Esophagus muscularis mucosa (tissue), 4 donors: ENCODE measurements around the gene DLK1.

Source experiments
- CTCF ChIP-seq, 3 experiments: fragments of 200-600 bp in 2 of 3; fragments of 450-650 bp in 1 of 3; sonication (generic) in 2 of 3; IDR thresholded peaks; one replicate each; pipeline ENCODE4 v1.5.1; 2017 to 2019; ENCODE audit warnings: antibody characterized with exemption in 3 of 3, mild to moderate bottlenecking in 2 of 3, moderate library complexity in 1 of 3
- EP300 ChIP-seq: sonication (generic); formaldehyde crosslinking; IDR thresholded peaks from one replicate; pipeline ENCODE4 v1.6.1; 2017; ENCODE audit warnings: antibody characterized with exemption
- POLR2AphosphoS5 ChIP-seq, 2 donors: sonication (generic); formaldehyde crosslinking; IDR thresholded peaks; one replicate each; pipeline ENCODE4 v1.6.1; 2017; ENCODE audit warnings: antibody characterized with exemption in 2 of 2

GRCh38 chr14:100780646-100781355, 54.1 kb downstream of the DLK1 start:
- TF ChIP-seq CTCF (IDR thresholded peaks at IDR 0.05) = no peak
- TF ChIP-seq EP300 = no peak
- TF ChIP-seq POLR2AphosphoS5 (IDR thresholded peaks at IDR 0.05) = no peak
